Keratinocyte (primary cell): ENCODE data around the gene SLC35E2B.
"Not testable (repeated sequence)": the region's sequence is repeated elsewhere in the genome, so short reads cannot be mapped to it uniquely, and the experiment has no call there.

Experiments used
- EZH2 ChIP-seq: IDR thresholded peaks from one replicate; pipeline ENCODE4 v1.6.1; 2012; ENCODE audit warnings: inconsistent platforms, mild to moderate bottlenecking, low read length, moderate library complexity
- TF ChIP-seq, protein P1 (sequence below), 3 experiments: IDR thresholded peaks in 1 of 3; conservative IDR thresholded peaks in 1 of 3; optimal IDR thresholded peaks in 1 of 3; 2 replicates in 2 of 3; 3 replicates in 1 of 3; pipeline versions ENCODE3 to v1.5.1; 2011; ENCODE audit warnings: low read length in 3 of 3, mild to moderate bottlenecking in 3 of 3, moderate library complexity in 2 of 3, control low read depth in 1 of 3, inconsistent platforms in 1 of 3; ENCODE audit not compliant: insufficient read depth in 2 of 3; ENCODE audit errors: extremely low read depth in 1 of 3

DNA sequence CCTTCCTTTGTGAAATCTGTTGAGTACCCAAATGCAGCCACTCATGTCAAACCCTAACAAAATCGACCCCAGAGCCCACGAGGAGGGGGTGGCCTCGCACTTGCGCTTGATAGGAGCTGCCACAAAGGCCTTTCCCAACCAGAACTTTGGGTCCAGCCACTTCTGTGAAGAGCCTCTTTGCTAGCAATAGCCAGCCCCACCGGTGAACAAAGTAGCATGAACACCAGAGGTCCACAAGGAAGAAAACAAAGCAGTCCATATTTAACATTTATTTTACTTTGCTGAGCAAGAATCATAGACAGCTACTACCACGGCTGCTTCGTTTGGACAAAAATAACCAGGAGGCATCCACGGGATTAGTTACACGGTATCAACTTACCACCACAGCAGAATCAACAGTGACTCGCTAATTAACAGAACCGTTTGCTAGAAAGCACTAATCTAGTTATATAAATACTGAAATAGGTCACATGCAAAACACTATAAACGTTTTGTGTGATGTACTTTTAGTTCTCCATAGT lies 34.6 kb upstream of the SLC35E2B start:
- TF ChIP-seq, protein P1, sequence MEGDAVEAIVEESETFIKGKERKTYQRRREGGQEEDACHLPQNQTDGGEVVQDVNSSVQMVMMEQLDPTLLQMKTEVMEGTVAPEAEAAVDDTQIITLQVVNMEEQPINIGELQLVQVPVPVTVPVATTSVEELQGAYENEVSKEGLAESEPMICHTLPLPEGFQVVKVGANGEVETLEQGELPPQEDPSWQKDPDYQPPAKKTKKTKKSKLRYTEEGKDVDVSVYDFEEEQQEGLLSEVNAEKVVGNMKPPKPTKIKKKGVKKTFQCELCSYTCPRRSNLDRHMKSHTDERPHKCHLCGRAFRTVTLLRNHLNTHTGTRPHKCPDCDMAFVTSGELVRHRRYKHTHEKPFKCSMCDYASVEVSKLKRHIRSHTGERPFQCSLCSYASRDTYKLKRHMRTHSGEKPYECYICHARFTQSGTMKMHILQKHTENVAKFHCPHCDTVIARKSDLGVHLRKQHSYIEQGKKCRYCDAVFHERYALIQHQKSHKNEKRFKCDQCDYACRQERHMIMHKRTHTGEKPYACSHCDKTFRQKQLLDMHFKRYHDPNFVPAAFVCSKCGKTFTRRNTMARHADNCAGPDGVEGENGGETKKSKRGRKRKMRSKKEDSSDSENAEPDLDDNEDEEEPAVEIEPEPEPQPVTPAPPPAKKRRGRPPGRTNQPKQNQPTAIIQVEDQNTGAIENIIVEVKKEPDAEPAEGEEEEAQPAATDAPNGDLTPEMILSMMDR (optimal IDR thresholded peaks at IDR 0.05 in 1 of 3, IDR thresholded peaks at IDR 0.05 in 1 of 3, conservative IDR thresholded peaks at IDR 0.05 in 1 of 3; ENCODE audit: extremely low read depth in 1 of 3, insufficient read depth in 2 of 3, low read length in 3 of 3): not testable (repeated sequence)
- TF ChIP-seq EZH2: not testable (repeated sequence)
